ENCODE data around the gene D2HGDH.
"Not testable (repeated sequence)": the region's sequence is repeated elsewhere in the genome, so short reads cannot be mapped to it uniquely, and the experiment has no call there.

The D2HGDH gene

DNA sequence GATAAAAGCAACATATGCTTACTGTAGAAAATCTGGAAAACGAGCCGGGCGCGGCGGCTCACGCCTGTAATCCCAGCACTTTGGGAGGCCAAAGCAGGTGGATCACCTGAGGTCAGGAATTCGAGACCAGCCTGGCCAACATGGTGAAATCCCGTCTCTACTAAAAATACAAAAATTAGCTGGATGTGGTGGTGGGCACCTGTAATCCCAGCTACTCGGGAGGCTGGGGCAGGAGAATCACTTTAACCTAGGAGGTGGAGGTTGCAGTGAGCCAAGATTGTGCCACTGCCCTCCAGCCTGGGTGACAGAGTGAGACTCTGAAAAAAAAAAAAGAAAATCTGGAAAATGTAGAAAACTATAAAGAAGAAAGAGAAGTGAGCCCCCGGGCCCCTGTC, 83.4 kb downstream of the D2HGDH start:
- H3K27me3 Mint-ChIP-seq; DNase-seq; H3K9me3 Mint-ChIP-seq; H3K36me3 Mint-ChIP-seq (ENCODE audit: insufficient read depth); ATAC-seq (replicated peaks): not testable (repeated sequence)
- Mint-ChIP-seq H3K4me1 (ENCODE audit: low read depth in 2 of 2) (peaks cover 8 to 25% of the 10 kb centered on the region in 2 donors), H3K27ac (peak overlapping the region; percentile 44 to 83), H3K4me3 (peak overlapping the region; percentile 64 to 69)
